Uterus (tissue), 2 donors: Measurements from ENCODE around the gene DNAJB13.

ENCODE experiments used
- CTCF ChIP-seq, 4 experiments: fragments of 200-600 bp in 2 of 4; fragments of 450-650 bp in 2 of 4; sonication (generic) in 2 of 4; IDR thresholded peaks; one replicate each; pipeline ENCODE4 v1.5.1; 2016 to 2019; ENCODE audit warnings: antibody characterized with exemption in 4 of 4, mild to moderate bottlenecking in 2 of 4, moderate library complexity in 1 of 4
- POLR2A ChIP-seq, 2 donors: fragments of 450-650 bp; IDR thresholded peaks; one replicate each; pipeline ENCODE4 v1.6.1; 2016; ENCODE audit warnings: antibody characterized with exemption in 2 of 2, mild to moderate bottlenecking in 1 of 2, moderate library complexity in 1 of 2

GRCh38 chr11:74014880-74015279 lies 64.1 kb downstream of the DNAJB13 start:
- no peak for TF ChIP-seq CTCF (IDR thresholded peaks at IDR 0.05)
- no peak for TF ChIP-seq POLR2A (IDR thresholded peaks at IDR 0.05)
